HFF-Myc (cell line): ENCODE measurements around the gene RPIA.

Experiments used
- DNase-seq: peaks from one replicate; pipeline ENCODE4 v3.0.0-alpha.2; 2011; ENCODE audit warnings: low read depth; ENCODE audit errors: extremely low read depth
- H3K4me3 ChIP-seq: replicated peaks from 2 replicates; pipeline ENCODE4 v1.5.1; 2011; ENCODE audit warnings: low read depth, mild to moderate bottlenecking, control low read depth, low read length
- CTCF ChIP-seq: IDR thresholded peaks from 2 replicates; pipeline ENCODE4 v1.5.1; 2012; ENCODE audit warnings: mild to moderate bottlenecking, low read depth, low read length, control low read depth; ENCODE audit errors: missing control alignments

Gene RPIA

GRCh38 chr2:88669482-88670214 lies 21.8 kb upstream of the RPIA start:
- TF ChIP-seq CTCF: peak; percentile 54
- H3K4me3 ChIP-seq: no peak overlapping the region
- DNase-seq: no peak

- TF ChIP-seq CTCF: peak; percentile 81
- peak; percentile 42 for DNase-seq
- no peak overlapping the region for H3K4me3 ChIP-seq
Measured at GRCh38 chr2:88671786-88672427, 19.6 kb upstream of the RPIA start.

- DNase-seq: no peak
- no peak for TF ChIP-seq CTCF
- no peak overlapping the region for H3K4me3 ChIP-seq
Measured at GRCh38 chr2:88673363-88673762, 18.1 kb upstream of the RPIA start.

- TF ChIP-seq CTCF: no peak
- no peak for DNase-seq
- H3K4me3 ChIP-seq: no peak overlapping the region
Measured at GRCh38 chr2:88680266-88680902, 11.1 kb upstream of the RPIA start.

GRCh38 chr2:88680916-88681315 lies 10.6 kb upstream of the RPIA start:
- no peak for DNase-seq
- H3K4me3 ChIP-seq: no peak overlapping the region
- no peak for TF ChIP-seq CTCF

GRCh38 chr2:88683160-88684021 lies 8.1 kb upstream of the RPIA start:
- TF ChIP-seq CTCF: no peak
- no peak overlapping the region for H3K4me3 ChIP-seq
- DNase-seq: no peak
